Measurements from ENCODE around the gene LEMD2. TPM values are rescaled to one million over a fixed set of nuclear protein-coding genes. Genes with fewer than 3 reads are reported as not detected.

Gene LEMD2
- total and polyA plus RNA-seq, 10 donors, result 38.6 to 97.6 (median 61.6) TPM

DNA sequence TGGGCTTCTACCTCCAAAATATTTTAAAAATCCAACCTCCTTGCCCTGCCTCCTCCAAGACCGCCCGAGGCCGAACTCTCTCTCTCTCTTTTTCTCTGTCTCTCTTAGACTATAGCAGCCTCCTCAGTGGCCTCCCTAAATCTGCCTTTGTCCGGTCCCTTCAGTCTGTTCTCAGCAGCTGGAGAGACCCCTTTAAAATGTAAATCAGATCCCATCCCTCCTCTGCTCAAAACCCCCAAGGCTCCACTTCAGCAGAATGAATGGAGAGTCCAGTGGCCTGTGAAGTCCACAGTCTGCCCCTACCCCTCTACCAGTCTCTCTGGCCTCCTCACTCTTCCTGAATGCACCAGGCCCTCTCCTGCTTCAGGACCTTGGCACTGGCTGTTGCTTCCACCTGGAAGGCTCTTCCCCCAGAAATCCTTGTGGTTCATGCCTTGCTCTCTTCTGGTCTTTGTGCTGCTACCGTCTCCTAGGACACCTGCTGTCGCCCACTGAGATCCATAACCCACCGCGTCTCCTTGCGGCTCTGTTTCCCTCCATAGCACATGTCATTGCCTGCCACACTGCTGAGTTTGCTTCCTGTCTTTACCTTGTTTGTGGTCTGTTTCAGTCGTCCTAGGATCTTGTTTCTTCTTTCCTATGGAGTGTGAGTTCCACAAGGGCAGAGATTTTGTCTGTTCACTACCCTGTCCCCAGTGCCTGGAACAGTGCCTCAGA, 8.9 kb upstream of the LEMD2 start:
- Histone ChIP-seq H3K4me3 (no peak overlapping the region), H3K4me1 (peaks cover 0 to 5% (median 0%) of the 10 kb centered on the region in 6 donors), H3K9me3 (no peaks in the 10 kb centered on the region), H3K36me3 (no peaks in the 10 kb centered on the region), H3K27ac (no peak overlapping the region), H3K27me3 (replicated peaks in 1 of 7) (peaks cover 0 to 36% (median 0%) of the 10 kb centered on the region in 7 donors)
- TF ChIP-seq POLR2A (IDR thresholded peaks at IDR 0.05) (no peak), POLR2AphosphoS5 (IDR thresholded peaks at IDR 0.05) (no peak)
- TF ChIP-seq, protein P1, sequence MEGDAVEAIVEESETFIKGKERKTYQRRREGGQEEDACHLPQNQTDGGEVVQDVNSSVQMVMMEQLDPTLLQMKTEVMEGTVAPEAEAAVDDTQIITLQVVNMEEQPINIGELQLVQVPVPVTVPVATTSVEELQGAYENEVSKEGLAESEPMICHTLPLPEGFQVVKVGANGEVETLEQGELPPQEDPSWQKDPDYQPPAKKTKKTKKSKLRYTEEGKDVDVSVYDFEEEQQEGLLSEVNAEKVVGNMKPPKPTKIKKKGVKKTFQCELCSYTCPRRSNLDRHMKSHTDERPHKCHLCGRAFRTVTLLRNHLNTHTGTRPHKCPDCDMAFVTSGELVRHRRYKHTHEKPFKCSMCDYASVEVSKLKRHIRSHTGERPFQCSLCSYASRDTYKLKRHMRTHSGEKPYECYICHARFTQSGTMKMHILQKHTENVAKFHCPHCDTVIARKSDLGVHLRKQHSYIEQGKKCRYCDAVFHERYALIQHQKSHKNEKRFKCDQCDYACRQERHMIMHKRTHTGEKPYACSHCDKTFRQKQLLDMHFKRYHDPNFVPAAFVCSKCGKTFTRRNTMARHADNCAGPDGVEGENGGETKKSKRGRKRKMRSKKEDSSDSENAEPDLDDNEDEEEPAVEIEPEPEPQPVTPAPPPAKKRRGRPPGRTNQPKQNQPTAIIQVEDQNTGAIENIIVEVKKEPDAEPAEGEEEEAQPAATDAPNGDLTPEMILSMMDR (IDR thresholded peaks at IDR 0.05 in 8 of 11, conservative IDR thresholded peaks at IDR 0.05 in 3 of 11), result no peak
- intact Hi-C loops (cut with DNase I; ENCODE audit: low total_unique reads), result no loop called here
- 58 to 71% (median 67%) methylated on average over 10 of the region's 10 CpGs for WGBS, 5 donors
- no peak for DNase-seq

DNA sequence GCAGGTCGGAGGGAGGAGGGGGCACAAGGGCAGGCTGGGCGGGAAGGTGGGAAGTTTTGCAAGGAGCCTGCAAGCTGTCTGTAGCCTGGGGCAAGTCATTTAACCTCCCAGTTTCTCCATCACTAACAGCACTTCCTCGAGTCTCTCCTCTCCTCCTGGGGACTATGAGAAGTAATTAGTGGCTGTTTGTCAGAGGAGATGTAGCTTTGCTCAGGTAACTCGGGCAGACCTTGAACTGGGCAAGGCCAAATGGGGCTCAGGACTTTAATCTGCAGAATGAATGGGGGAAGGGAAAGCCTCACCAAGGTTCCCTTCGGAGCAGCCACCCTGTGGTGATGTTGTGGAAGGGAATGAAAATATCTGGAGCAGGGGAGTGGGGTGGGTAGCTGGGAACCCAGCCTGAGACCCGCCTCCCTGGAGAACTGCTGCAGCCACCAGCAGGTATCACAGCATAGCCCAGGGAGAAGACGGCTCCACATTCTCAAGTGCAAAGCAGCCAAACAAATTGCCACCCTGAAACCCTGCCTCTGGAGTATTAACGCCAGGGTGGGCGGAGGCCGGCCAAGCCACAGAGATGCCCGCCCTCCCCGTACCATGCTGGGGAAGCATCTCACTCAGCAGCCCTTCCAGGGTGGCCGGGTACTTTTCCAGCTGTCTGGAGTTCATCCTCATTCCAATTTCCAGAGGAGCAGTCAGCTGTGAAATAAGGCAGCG, 6.1 kb upstream of the LEMD2 start:
- DNase-seq, result no peak
- TF ChIP-seq, protein P1 (IDR thresholded peaks at IDR 0.05 in 8 of 11, conservative IDR thresholded peaks at IDR 0.05 in 3 of 11), result no peak
- TF ChIP-seq POLR2AphosphoS5 (IDR thresholded peaks at IDR 0.05), result no peak
- TF ChIP-seq POLR2A (IDR thresholded peaks at IDR 0.05), result no peak
- H3K4me3 ChIP-seq, result no peak overlapping the region
- WGBS, 5 donors, result 50 to 63% (median 59%) methylated on average over 14 of the region's 14 CpGs
- H3K4me1 ChIP-seq, result peaks cover 0 to 5% (median 0%) of the 10 kb centered on the region in 6 donors
- no peaks in the 10 kb centered on the region for H3K36me3 ChIP-seq
- no peak overlapping the region for H3K27ac ChIP-seq
- no peaks in the 10 kb centered on the region for H3K9me3 ChIP-seq
- intact Hi-C loops (cut with DNase I; ENCODE audit: low total_unique reads), result no loop called here
- peaks cover 0 to 26% (median 0%) of the 10 kb centered on the region in 7 donors for H3K27me3 ChIP-seq (replicated peaks in 1 of 7)

DNA sequence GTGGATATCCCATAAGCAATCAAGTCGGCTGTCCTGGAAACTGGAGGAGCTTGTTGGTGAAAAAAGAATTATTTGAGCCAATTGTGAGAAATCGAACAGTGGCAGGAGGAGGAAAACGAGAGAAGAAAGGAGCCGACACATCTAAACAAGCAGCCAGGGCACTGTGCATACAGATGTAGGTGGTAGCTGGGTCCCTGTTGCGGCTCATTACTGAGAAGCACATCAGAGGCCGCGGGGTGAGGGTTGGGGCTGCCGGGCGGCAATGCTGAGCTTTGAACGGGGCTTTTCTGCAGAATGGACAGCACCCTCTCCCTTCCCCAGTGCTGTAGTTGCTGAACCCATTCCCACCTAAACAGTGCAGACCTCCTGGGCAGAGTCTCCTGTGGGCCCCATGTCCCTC, 4.1 kb upstream of the LEMD2 start:
- DNase-seq, result no peak

More for the DNA sequence above, 4.1 kb upstream of the LEMD2 start:
- H3K4me1 ChIP-seq, result peaks cover 1 to 16% (median 7%) of the 10 kb centered on the region in 6 donors
- H3K27ac ChIP-seq, result no peak overlapping the region
- H3K36me3 ChIP-seq, result no peaks in the 10 kb centered on the region
- no peaks in the 10 kb centered on the region for H3K9me3 ChIP-seq
- H3K27me3 ChIP-seq (replicated peaks in 1 of 7), result peaks cover 0 to 14% (median 0%) of the 10 kb centered on the region in 7 donors
- TF ChIP-seq, protein P1 (IDR thresholded peaks at IDR 0.05 in 8 of 11, conservative IDR thresholded peaks at IDR 0.05 in 3 of 11), result no peak
- TF ChIP-seq POLR2A (IDR thresholded peaks at IDR 0.05) (no peak), POLR2AphosphoS5 (IDR thresholded peaks at IDR 0.05) (no peak)
- intact Hi-C loops (cut with DNase I; ENCODE audit: low total_unique reads), result no loop called here
- WGBS, 5 donors, result 71 to 76% (median 73%) methylated on average over 10 of the region's 10 CpGs
- no peak overlapping the region for H3K4me3 ChIP-seq
